Astrocyte of the spinal cord (primary cell): Measurements from ENCODE around the gene SAMD1.
"Not testable (repeated sequence)": the region's sequence is repeated elsewhere in the genome, so short reads cannot be mapped to it uniquely, and the experiment has no call there.

Experiments used
- DNase-seq: peaks from one replicate; pipeline ENCODE4 v3.0.0; 2011; ENCODE audit warnings: low read depth, low spot score
- H3K4me3 ChIP-seq: 2 replicates; pipeline ENCODE4 v1.5.1; 2011; ENCODE audit warnings: low read depth, mild to moderate bottlenecking, low read length, moderate library complexity
- CTCF ChIP-seq: IDR thresholded peaks from 2 replicates; pipeline ENCODE4 v1.5.1; 2012; ENCODE audit warnings: low read depth, mild to moderate bottlenecking, low read length, inconsistent platforms
- in situ Hi-C: cut with HindIII; loops from 2 replicates; pipeline ENCODE4 v1.10.0; 2017; ENCODE audit warnings: low sequenced_read_pairs

SAMD1 gene

GRCh38 chr19:14042659-14043608, 47.6 kb downstream of the SAMD1 start:
- in situ Hi-C loops, H3K4me3 ChIP-seq: not testable (repeated sequence)
- TF ChIP-seq CTCF, result peak; percentile 59
- peak; percentile 53 for DNase-seq

- in situ Hi-C loops, result no loop called here
- DNase-seq, result no peak
- no peak for TF ChIP-seq CTCF
- no peak overlapping the region for H3K4me3 ChIP-seq
These were observed 51.4 kb downstream of the SAMD1 start for GRCh38 chr19:14039181-14039580.
